ENCODE results near the gene CYBC1. TPM values are rescaled to one million over a fixed set of nuclear protein-coding genes. Genes with fewer than 3 reads are reported as not detected.

Gene CYBC1
- total and polyA plus RNA-seq, 2 donors (not counting 1 experiment from before 2014, with no cell fraction given): 62.7 to 64.1 TPM

DNA sequence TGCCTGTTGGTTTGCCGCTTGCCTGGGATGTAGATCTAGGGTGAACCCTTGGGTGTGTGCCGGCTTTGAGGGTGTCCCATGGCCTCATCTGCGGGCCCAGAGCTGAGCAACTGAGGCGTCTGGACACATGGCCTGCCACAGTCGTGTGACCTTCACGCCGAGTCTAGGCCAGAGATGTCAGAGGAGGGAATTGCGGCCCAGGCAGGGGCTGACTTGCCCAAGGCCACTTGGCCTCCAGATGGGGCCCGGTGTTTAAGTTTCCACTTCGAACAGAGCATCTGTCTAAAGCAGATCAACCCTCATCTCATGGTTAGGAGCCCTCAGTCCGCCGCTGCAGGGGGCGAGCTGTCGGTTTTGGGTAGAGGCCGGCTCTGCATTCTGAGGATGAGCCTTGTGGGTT is 41.0 kb upstream of the CYBC1 start:
- peaks cover 8% of the 10 kb centered on the region for H3K4me1 ChIP-seq (ENCODE audit: control insufficient read depth, extremely low read depth, insufficient read depth, low read length)
- no peak for DNase-seq (ENCODE audit: low read depth in 2 of 2)

DNA sequence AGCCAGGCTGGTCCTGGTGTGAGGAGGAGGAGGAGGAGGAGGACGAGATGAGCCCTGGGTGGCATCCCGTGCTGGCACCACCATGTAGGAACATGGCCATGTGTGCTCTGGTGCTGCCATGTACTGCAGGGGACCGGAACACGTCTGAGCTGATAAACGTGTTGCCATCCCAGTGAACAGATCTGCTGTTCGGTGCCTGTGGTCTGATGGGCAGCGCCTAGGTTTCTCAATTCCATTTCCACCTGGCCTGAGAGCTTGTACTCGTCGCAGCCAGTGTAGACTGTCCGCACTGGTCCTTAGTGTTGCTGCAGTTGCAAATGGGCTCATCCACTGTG is 40.6 kb upstream of the CYBC1 start:
- Histone ChIP-seq H3K27me3 (ENCODE audit: control insufficient read depth, insufficient read depth, low read length) (no peaks in the 10 kb centered on the region), H3K9ac (ENCODE audit: insufficient read depth, low read length) (no peak overlapping the region), H3K4me2 (ENCODE audit: extremely low read depth, insufficient read depth, low read length) (no peak overlapping the region), H3K27ac (ENCODE audit: insufficient read depth, low read length) (no peak overlapping the region), H4K20me1 (ENCODE audit: control insufficient read depth, extremely low read depth, insufficient read depth, low read length) (no peaks in the 10 kb centered on the region), H3K4me3 (replicated peaks in 1 of 4; ENCODE audit: control extremely low read depth in 1 of 4, insufficient read depth in 1 of 4, low read depth in 3 of 4, low read length in 4 of 4) (no peak overlapping the region), H3K36me3 (ENCODE audit: control insufficient read depth, insufficient read depth, low read length) (peaks cover 6% of the 10 kb centered on the region), H3K9me3 (ENCODE audit: control insufficient read depth, insufficient read depth, low read depth, low read length) (no peaks in the 10 kb centered on the region), H3K79me2 (ENCODE audit: control insufficient read depth, insufficient read depth, low read length) (no peaks in the 10 kb centered on the region), H3K4me1 (ENCODE audit: control insufficient read depth, extremely low read depth, insufficient read depth, low read length) (peaks cover 8% of the 10 kb centered on the region), H2AFZ (ENCODE audit: low read length) (no peak overlapping the region)
- DNase-seq (ENCODE audit: low read depth in 2 of 2): no peak
- TF ChIP-seq, protein P1, sequence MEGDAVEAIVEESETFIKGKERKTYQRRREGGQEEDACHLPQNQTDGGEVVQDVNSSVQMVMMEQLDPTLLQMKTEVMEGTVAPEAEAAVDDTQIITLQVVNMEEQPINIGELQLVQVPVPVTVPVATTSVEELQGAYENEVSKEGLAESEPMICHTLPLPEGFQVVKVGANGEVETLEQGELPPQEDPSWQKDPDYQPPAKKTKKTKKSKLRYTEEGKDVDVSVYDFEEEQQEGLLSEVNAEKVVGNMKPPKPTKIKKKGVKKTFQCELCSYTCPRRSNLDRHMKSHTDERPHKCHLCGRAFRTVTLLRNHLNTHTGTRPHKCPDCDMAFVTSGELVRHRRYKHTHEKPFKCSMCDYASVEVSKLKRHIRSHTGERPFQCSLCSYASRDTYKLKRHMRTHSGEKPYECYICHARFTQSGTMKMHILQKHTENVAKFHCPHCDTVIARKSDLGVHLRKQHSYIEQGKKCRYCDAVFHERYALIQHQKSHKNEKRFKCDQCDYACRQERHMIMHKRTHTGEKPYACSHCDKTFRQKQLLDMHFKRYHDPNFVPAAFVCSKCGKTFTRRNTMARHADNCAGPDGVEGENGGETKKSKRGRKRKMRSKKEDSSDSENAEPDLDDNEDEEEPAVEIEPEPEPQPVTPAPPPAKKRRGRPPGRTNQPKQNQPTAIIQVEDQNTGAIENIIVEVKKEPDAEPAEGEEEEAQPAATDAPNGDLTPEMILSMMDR (conservative IDR thresholded peaks at IDR 0.05 in 1 of 2, IDR thresholded peaks at IDR 0.05 in 1 of 2; ENCODE audit: low read depth in 1 of 2, low read length in 2 of 2): no peak
- no peak for TF ChIP-seq EZH2 (IDR thresholded peaks at IDR 0.05; ENCODE audit: low read length, missing control alignments)

More for the DNA sequence above, 41.0 kb upstream of the CYBC1 start:
- no peak overlapping the region for H3K4me3 ChIP-seq (replicated peaks in 1 of 4; ENCODE audit: control extremely low read depth in 1 of 4, insufficient read depth in 1 of 4, low read depth in 3 of 4, low read length in 4 of 4)
- H3K79me2 ChIP-seq (ENCODE audit: control insufficient read depth, insufficient read depth, low read length): no peaks in the 10 kb centered on the region
- H3K27me3 ChIP-seq (ENCODE audit: control insufficient read depth, insufficient read depth, low read length): no peaks in the 10 kb centered on the region
- no peaks in the 10 kb centered on the region for H4K20me1 ChIP-seq (ENCODE audit: control insufficient read depth, extremely low read depth, insufficient read depth, low read length)
- H2AFZ ChIP-seq (ENCODE audit: low read length): no peak overlapping the region
- no peak overlapping the region for H3K27ac ChIP-seq (ENCODE audit: insufficient read depth, low read length)
- peaks cover 4% of the 10 kb centered on the region for H3K36me3 ChIP-seq (ENCODE audit: control insufficient read depth, insufficient read depth, low read length)
- TF ChIP-seq, protein P1 (conservative IDR thresholded peaks at IDR 0.05 in 1 of 2, IDR thresholded peaks at IDR 0.05 in 1 of 2; ENCODE audit: low read depth in 1 of 2, low read length in 2 of 2): no peak
- no peak for TF ChIP-seq EZH2 (IDR thresholded peaks at IDR 0.05; ENCODE audit: low read length, missing control alignments)
- no peaks in the 10 kb centered on the region for H3K9me3 ChIP-seq (ENCODE audit: control insufficient read depth, insufficient read depth, low read depth, low read length)
- no peak overlapping the region for H3K4me2 ChIP-seq (ENCODE audit: extremely low read depth, insufficient read depth, low read length)
- no peak overlapping the region for H3K9ac ChIP-seq (ENCODE audit: insufficient read depth, low read length)

DNA sequence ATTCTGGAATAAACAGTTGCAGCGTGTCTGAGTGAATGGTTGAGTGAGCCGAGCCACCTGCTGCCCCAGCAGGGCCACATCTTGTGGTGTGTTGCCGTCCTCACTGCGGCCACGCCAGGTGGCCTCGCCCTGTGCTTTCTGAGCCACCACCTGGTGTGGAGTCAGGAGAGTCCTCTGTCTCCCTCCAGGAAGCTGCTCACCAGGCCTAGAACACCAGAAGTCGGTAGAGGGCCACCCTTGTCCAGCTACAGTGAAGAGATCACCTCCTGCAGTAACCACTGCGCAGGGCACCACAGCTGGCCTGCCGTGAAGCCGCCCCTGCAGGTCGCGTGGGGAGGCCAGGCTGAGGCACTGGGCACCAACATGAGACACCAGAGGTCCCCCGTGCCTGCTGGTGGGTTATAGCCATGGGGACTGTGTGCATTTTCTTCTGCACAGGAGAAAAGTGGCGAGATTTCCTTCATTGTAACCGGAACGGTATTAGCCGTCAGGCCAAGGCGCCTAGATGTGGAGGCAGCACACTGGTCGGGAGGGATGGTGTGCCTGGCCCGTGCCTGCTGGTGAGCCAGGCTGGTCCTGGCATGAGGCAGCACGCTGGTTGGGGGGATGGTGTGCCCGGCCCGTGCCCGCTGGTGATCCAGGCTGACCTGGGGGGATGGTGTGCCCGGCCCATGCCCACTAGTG is 40.1 kb upstream of the CYBC1 start:
- Histone ChIP-seq H3K9ac (ENCODE audit: insufficient read depth, low read length) (no peak overlapping the region), H3K4me3 (replicated peaks in 1 of 4; ENCODE audit: control extremely low read depth in 1 of 4, insufficient read depth in 1 of 4, low read depth in 3 of 4, low read length in 4 of 4) (no peak overlapping the region), H3K36me3 (ENCODE audit: control insufficient read depth, insufficient read depth, low read length) (peaks cover 6% of the 10 kb centered on the region), H2AFZ (ENCODE audit: low read length) (no peak overlapping the region), H3K27ac (ENCODE audit: insufficient read depth, low read length) (no peak overlapping the region), H3K4me2 (ENCODE audit: extremely low read depth, insufficient read depth, low read length) (no peak overlapping the region), H3K4me1 (ENCODE audit: control insufficient read depth, extremely low read depth, insufficient read depth, low read length) (peaks cover 8% of the 10 kb centered on the region), H4K20me1 (ENCODE audit: control insufficient read depth, extremely low read depth, insufficient read depth, low read length) (no peaks in the 10 kb centered on the region), H3K79me2 (ENCODE audit: control insufficient read depth, insufficient read depth, low read length) (no peaks in the 10 kb centered on the region), H3K27me3 (ENCODE audit: control insufficient read depth, insufficient read depth, low read length) (no peaks in the 10 kb centered on the region), H3K9me3 (ENCODE audit: control insufficient read depth, insufficient read depth, low read depth, low read length) (no peaks in the 10 kb centered on the region)
- no peak for DNase-seq (ENCODE audit: low read depth in 2 of 2)
- TF ChIP-seq, protein P1 (conservative IDR thresholded peaks at IDR 0.05 in 1 of 2, IDR thresholded peaks at IDR 0.05 in 1 of 2; ENCODE audit: low read depth in 1 of 2, low read length in 2 of 2): no peak
- TF ChIP-seq EZH2 (IDR thresholded peaks at IDR 0.05; ENCODE audit: low read length, missing control alignments): no peak

Data from fibroblast of lung (primary cell).